K562 (cell line): ENCODE results near the gene CCDC192. TPM values are rescaled to one million over a fixed set of nuclear protein-coding genes. Genes with fewer than 3 reads are reported as not detected.

Source experiments
- CBFA2T2 ChIP-seq: fragments of 450-650 bp; conservative IDR thresholded peaks from 2 replicates; pipeline ENCODE4 v1.6.1; 2017; ENCODE audit warnings: mild to moderate bottlenecking
- CCNT2 ChIP-seq: IDR thresholded peaks from 2 replicates; pipeline ENCODE4 v1.6.1; 2011; ENCODE audit warnings: borderline replicate concordance, low read depth, mild to moderate bottlenecking, moderate library complexity, mixed read lengths, low read length; ENCODE audit not compliant: insufficient read length; ENCODE audit errors: extremely low read depth
- CEBPB ChIP-seq: fragments of 450-650 bp; IDR thresholded peaks from 2 replicates; pipeline ENCODE4 v1.6.1; 2016; ENCODE audit warnings: missing genetic modification characterization, missing compliant biosample characterization
- DPF2 ChIP-seq: fragments of 450-650 bp; IDR thresholded peaks from 2 replicates; pipeline ENCODE4 v1.6.1; 2016
- E2F6 ChIP-seq, 2 experiments: IDR thresholded peaks; 2 replicates each; pipeline ENCODE4 v1.6.1; 2011; ENCODE audit warnings: borderline replicate concordance in 1 of 2, control low read depth in 1 of 2, low read depth in 1 of 2, low read length in 1 of 2, mild to moderate bottlenecking in 1 of 2, mixed read lengths in 1 of 2, moderate library complexity in 1 of 2; ENCODE audit not compliant: insufficient read depth in 1 of 2, insufficient read length in 1 of 2, poor library complexity in 1 of 2, severe bottlenecking in 1 of 2; ENCODE audit errors: extremely low read depth in 1 of 2
- E4F1 ChIP-seq: fragments of 250-450 bp; sonication (Bioruptor Pico); IDR thresholded peaks from 2 replicates; pipeline ENCODE4 v1.5.0; 2021; ENCODE audit warnings: mild to moderate bottlenecking, borderline replicate concordance
- GATAD2A ChIP-seq: fragments of 450-650 bp; IDR thresholded peaks from 2 replicates; pipeline ENCODE4 v1.6.1; 2017
- GTF2B ChIP-seq: IDR thresholded peaks from 2 replicates; pipeline ENCODE4 v1.6.1; 2011; ENCODE audit not compliant: insufficient read length; ENCODE audit errors: extremely low read depth
- HMGXB4 ChIP-seq: sonication (generic); formaldehyde crosslinking; IDR thresholded peaks from 2 replicates; pipeline ENCODE4 v1.8.1; 2023; ENCODE audit warnings: mild to moderate bottlenecking, missing genetic modification reagents
- MEIS2 ChIP-seq: fragments of 450-650 bp; IDR thresholded peaks from 2 replicates; pipeline ENCODE4 v1.6.1; 2014; ENCODE audit warnings: mild to moderate bottlenecking; ENCODE audit not compliant: partially characterized antibody
- NBN ChIP-seq: fragments of 450-650 bp; IDR thresholded peaks from 2 replicates; pipeline ENCODE4 v1.6.1; 2016; ENCODE audit warnings: low read depth, mild to moderate bottlenecking
- NCOA1 ChIP-seq: fragments of 450-650 bp; IDR thresholded peaks from 2 replicates; pipeline ENCODE4 v1.6.1; 2016; ENCODE audit warnings: low read depth
- NCOR1 ChIP-seq: fragments of 450-650 bp; IDR thresholded peaks from 2 replicates; pipeline ENCODE4 v1.6.1; 2016; ENCODE audit warnings: mild to moderate bottlenecking, moderate library complexity
- PHB2 ChIP-seq: fragments of 450-650 bp; IDR thresholded peaks from 2 replicates; pipeline ENCODE4 v1.6.1; 2017; ENCODE audit warnings: low read depth
- SMARCA4 ChIP-seq: fragments of 450-650 bp; IDR thresholded peaks from 2 replicates; pipeline ENCODE4 v1.6.1; 2016
- SMARCC2 ChIP-seq: fragments of 450-650 bp; IDR thresholded peaks from 2 replicates; pipeline ENCODE4 v1.6.1; 2017; ENCODE audit warnings: antibody characterized with exemption, moderate library complexity, mild to moderate bottlenecking, low read depth
- SOX6 ChIP-seq: fragments of 450-650 bp; IDR thresholded peaks from 2 replicates; pipeline ENCODE4 v1.6.1; 2014; ENCODE audit warnings: mild to moderate bottlenecking
- TCF3 ChIP-seq: sonication (generic); formaldehyde crosslinking; IDR thresholded peaks from 2 replicates; pipeline ENCODE4 v1.4.0; 2020; ENCODE audit warnings: mild to moderate bottlenecking, missing genetic modification reagents
- TEAD4 ChIP-seq, 2 experiments: sonication (generic) in 1 of 2; formaldehyde crosslinking in 1 of 2; IDR thresholded peaks; 2 replicates each; pipeline versions ENCODE4 v1.6.1 to v1.8.0; 2012 to 2022; ENCODE audit warnings: borderline replicate concordance in 1 of 2, inconsistent platforms in 1 of 2, low read length in 1 of 2, mild to moderate bottlenecking in 1 of 2, missing genetic modification reagents in 1 of 2
- U2AF2 ChIP-seq: fragments of 200-400 bp; formaldehyde crosslinking; optimal IDR thresholded peaks from 2 replicates; pipeline ENCODE3; 2017; ENCODE audit warnings: low read depth, mild to moderate bottlenecking, low read length
- ZC3H8 ChIP-seq: fragments of 450-650 bp; IDR thresholded peaks from 2 replicates; pipeline ENCODE4 v1.6.1; 2017
- ZFP36 ChIP-seq: fragments of 150-350 bp; IDR thresholded peaks from 2 replicates; pipeline ENCODE4 v1.6.1; 2018; ENCODE audit warnings: low read length, low read depth; ENCODE audit not compliant: partially characterized antibody
- ZNF134 ChIP-seq: fragments of 250-450 bp; sonication (Bioruptor Pico); conservative IDR thresholded peaks from 2 replicates; pipeline ENCODE4 v1.4.0; 2020
- ZNF561 ChIP-seq: fragments of 450-650 bp; formaldehyde crosslinking; conservative IDR thresholded peaks from 2 replicates; pipeline ENCODE4 v1.4.0; 2020; ENCODE audit warnings: mild to moderate bottlenecking, moderate library complexity
- ZNF57 ChIP-seq: fragments of 450-650 bp; formaldehyde crosslinking; IDR thresholded peaks from 2 replicates; pipeline ENCODE4 v1.4.0; 2020; ENCODE audit warnings: mild to moderate bottlenecking, moderate library complexity
- polyA plus RNA-seq, 8 experiments: library from polyadenylated mRNA; depleted of rRNA in 4 of 8; stranded (reverse) in 5 of 8; unstranded in 3 of 8; fragments of >200 nt; fragmentation: Nextera tagmentation in 2 of 8; fragmentation: Illumina TruSeq in 1 of 8; extraction: Ambion mirVana in 2 of 8; extraction: Trizol in 1 of 8; gene quantifications; 2 replicates each; pipeline versions ENCODE4 v1.2.1 to v1.2.3, GENCODE V29; 2011 to 2014; ENCODE audit warnings: inconsistent platforms in 1 of 8, missing spikeins in 1 of 8
- total RNA-seq, 7 experiments: library from RNA; depleted of rRNA in 6 of 7; stranded (reverse); fragments of >200 nt in 6 of 7; fragmentation: Illumina TruSeq in 2 of 7; extraction: Trizol in 2 of 7; gene quantifications; 2 replicates each; pipeline versions ENCODE4 v1.2.1 to v1.2.3, GENCODE V29; 2011 to 2021; ENCODE audit warnings: low replicate concordance in 1 of 7

CCDC192 gene
- total and polyA plus RNA-seq, 9 of the 15 experiments (the other 6 are each of a cell fraction or from before 2014, with no cell fraction given): 0.21 to 0.66 (median 0.38) TPM; not detected in 2

GRCh38 chr5:127963233-127963632, 260.0 kb downstream of the CCDC192 start (continued):
- TF ChIP-seq TEAD4 (IDR thresholded peaks at IDR 0.05; ENCODE audit: low read length) (peak; percentile 66; the same call in 1 of the 2 replicates), TEAD4 (CRISPR knock-in tag; IDR thresholded peaks at IDR 0.05; ENCODE audit: borderline replicate concordance) (no peak), SMARCA4 (peak; percentile 49), GATAD2A (no peak), U2AF2 (no peak), NCOR1 (peak; percentile 65; the same call in 1 of the 2 replicates), PHB2 (no peak), ZC3H8 (no peak), CEBPB (tag) (peak; percentile 50; the same call in 1 of the 2 replicates), GTF2B (no peak), SMARCC2 (no peak), E2F6 (IDR thresholded peaks at IDR 0.05; ENCODE audit: borderline replicate concordance in 1 of 2, extremely low read depth in 1 of 2, insufficient read depth in 1 of 2, insufficient read length in 1 of 2, low read depth in 1 of 2, low read length in 1 of 2, poor library complexity in 1 of 2, severe bottlenecking in 1 of 2) (no peak), NBN (no peak), ZNF57 (no peak), E4F1 (CRISPR knock-in tag) (no peak), TCF3 (CRISPR knock-in tag) (no peak; the same call in 1 of the 2 replicates), ZNF134 (CRISPR knock-in tag) (no peak), CCNT2 (peak; percentile 40), ZFP36 (no peak), HMGXB4 (no peak), DPF2 (0 out of 2 replicates have a peak, but pooled peaks have one; percentile 29), NCOA1 (no peak), SOX6 (0 out of 2 replicates have a peak, but pooled peaks have one; percentile 37), ZNF561 (no peak), MEIS2 (no peak), CBFA2T2 (peak; percentile 72)
